Uterus (tissue), 4 donors: ENCODE results near the gene OBSCN. TPM values are rescaled to one million over a fixed set of nuclear protein-coding genes. Genes with fewer than 3 reads are reported as not detected.

Source experiments
- DNase-seq, 2 donors: peaks; one replicate each; pipeline ENCODE4 v3.0.0-alpha.2; 2019 to 2020
- H3K27ac ChIP-seq, 2 donors: fragments of 200-600 bp; sonication (generic); 1 replicate in 1 of 2; 2 replicates in 1 of 2; pipeline ENCODE4 v1.5.1; 2016 to 2018
- H3K27me3 ChIP-seq, 2 donors: fragments of 200-600 bp; sonication (generic); one replicate each; pipeline ENCODE4 v1.5.1; 2018 to 2019; ENCODE audit warnings: control low read depth in 1 of 2
- H3K36me3 ChIP-seq, 2 donors: fragments of 200-600 bp; sonication (generic); one replicate each; pipeline ENCODE4 v1.5.1; 2019; ENCODE audit warnings: control low read depth in 1 of 2
- H3K4me1 ChIP-seq, 2 donors: fragments of 200-600 bp; sonication (generic); one replicate each; pipeline ENCODE4 v1.5.1; 2018 to 2019; ENCODE audit warnings: control low read depth in 1 of 2
- H3K4me3 ChIP-seq, 2 donors: fragments of 200-600 bp; sonication (generic); 1 replicate in 1 of 2; 2 replicates in 1 of 2; pipeline ENCODE4 v1.5.1; 2018 to 2019; ENCODE audit warnings: mild to moderate bottlenecking in 1 of 2
- H3K9me3 ChIP-seq, 2 donors: fragments of 200-600 bp; sonication (generic); one replicate each; pipeline ENCODE4 v1.5.1; 2019; ENCODE audit warnings: control low read depth in 1 of 2
- CTCF ChIP-seq, 4 experiments: fragments of 200-600 bp in 2 of 4; fragments of 450-650 bp in 2 of 4; sonication (generic) in 2 of 4; IDR thresholded peaks; one replicate each; pipeline ENCODE4 v1.5.1; 2016 to 2019; ENCODE audit warnings: antibody characterized with exemption in 4 of 4, mild to moderate bottlenecking in 2 of 4, moderate library complexity in 1 of 4
- POLR2A ChIP-seq, 2 donors: fragments of 450-650 bp; IDR thresholded peaks; one replicate each; pipeline ENCODE4 v1.6.1; 2016; ENCODE audit warnings: antibody characterized with exemption in 2 of 2, mild to moderate bottlenecking in 1 of 2, moderate library complexity in 1 of 2
- intact Hi-C: fragments of 100-400 bp; cut with DNase I; formaldehyde crosslinking; loops from one replicate; pipeline ENCODE4 v1.15.1; 2023; ENCODE audit warnings: low total_unique reads
- total RNA-seq, 4 donors: library from RNA; depleted of rRNA in 3 of 4; stranded (reverse); fragments of >200 nt in 3 of 4; gene quantifications; one replicate each; pipeline versions ENCODE4 v1.1.0 to v1.2.4, GENCODE V29; 2014 to 2023
- donor health status: DM: yes; HTN: yes; CAD: no.

The OBSCN gene
- total RNA-seq, 4 donors from 2014 or later = 5.9 to 53.2 (median 22.4) TPM

GRCh38 chr1:228194921-228195812 is 12.7 kb upstream of the OBSCN start:
- Histone ChIP-seq H3K4me1 (no peaks in the 10 kb centered on the region), H3K27me3 (no peaks in the 10 kb centered on the region), H3K4me3 (no peak overlapping the region), H3K9me3 (peaks cover 0 to 11% of the 10 kb centered on the region in 2 donors), H3K27ac (no peak overlapping the region), H3K36me3 (no peaks in the 10 kb centered on the region)
- intact Hi-C loops = no loop called here
- TF ChIP-seq CTCF (IDR thresholded peaks at IDR 0.05) = no peak
- no peak for TF ChIP-seq POLR2A (IDR thresholded peaks at IDR 0.05)
- no peak for DNase-seq

GRCh38 chr1:228197555-228198147 is 10.2 kb upstream of the OBSCN start:
- peaks cover 0 to 11% of the 10 kb centered on the region in 2 donors for H3K9me3 ChIP-seq
- no peaks in the 10 kb centered on the region for H3K4me1 ChIP-seq
- H3K4me3 ChIP-seq = no peak overlapping the region
- TF ChIP-seq POLR2A (IDR thresholded peaks at IDR 0.05) (no peak), CTCF (IDR thresholded peaks at IDR 0.05) (no peak)
- intact Hi-C loops = no loop called here
- H3K27me3 ChIP-seq = no peaks in the 10 kb centered on the region
- no peak for DNase-seq
- H3K36me3 ChIP-seq = no peaks in the 10 kb centered on the region
- no peak overlapping the region for H3K27ac ChIP-seq

- Histone ChIP-seq H3K9me3 (peaks cover 0 to 11% of the 10 kb centered on the region in 2 donors), H3K27ac (no peak overlapping the region), H3K36me3 (no peaks in the 10 kb centered on the region), H3K4me3 (no peak overlapping the region), H3K27me3 (no peaks in the 10 kb centered on the region), H3K4me1 (no peaks in the 10 kb centered on the region)
- intact Hi-C loops = no loop called here
- DNase-seq = no peak
- TF ChIP-seq CTCF (IDR thresholded peaks at IDR 0.05) = no peak
- TF ChIP-seq POLR2A (IDR thresholded peaks at IDR 0.05) = no peak
Measured at GRCh38 chr1:228198977-228199590, 8.8 kb upstream of the OBSCN start.

- DNase-seq = no peak
- H3K4me1 ChIP-seq = no peaks in the 10 kb centered on the region
- TF ChIP-seq POLR2A (IDR thresholded peaks at IDR 0.05) (no peak), CTCF (IDR thresholded peaks at IDR 0.05) (no peak)
- no peaks in the 10 kb centered on the region for H3K27me3 ChIP-seq
- no peaks in the 10 kb centered on the region for H3K36me3 ChIP-seq
- H3K9me3 ChIP-seq = no peaks in the 10 kb centered on the region
- intact Hi-C loops = no loop called here
- H3K4me3 ChIP-seq = no peak overlapping the region
- H3K27ac ChIP-seq = no peak overlapping the region
Measured at GRCh38 chr1:228204958-228205357, 2.9 kb upstream of the OBSCN start.
